ENCODE results near the gene COL13A1. TPM values are rescaled to one million over a fixed set of nuclear protein-coding genes. Genes with fewer than 3 reads are reported as not detected.

The COL13A1 gene
- total RNA-seq, 8 experiments from 2014 or later, result 0.27 to 50.6 (median 7.2) TPM

- peaks cover 17 to 26% of the 10 kb centered on the region in 2 donors for H3K4me1 ChIP-seq (replicated peaks in 1 of 2)
Observed at GRCh38 chr10:69814251-69814650, 12.5 kb downstream of the COL13A1 start.

GRCh38 chr10:69815104-69815503 lies 13.4 kb downstream of the COL13A1 start:
- ATAC-seq (replicated peaks in 6 of 8), result no peak
- 17 to 91% (median 63%) methylated on average over 1 to 4 of the region's 6 CpGs; no CpG with 5 or more reads in 6 of the 10 experiments for WGBS, 10 experiments
- no peak overlapping the region for H3K4me3 ChIP-seq
- in situ Hi-C loops (cut with MboI; ENCODE audit: low pct_unique_long_range_greater_than_20kb in 2 of 9, low sequenced_read_pairs in 9 of 9, unreplicated experiment in 9 of 9), result no loop called here
- H3K4me1 ChIP-seq (replicated peaks in 1 of 2), result peaks cover 17 to 24% of the 10 kb centered on the region in 2 donors
- H3K27ac ChIP-seq, result no peak overlapping the region

More at GRCh38 chr10:69814251-69814650, 12.5 kb downstream of the COL13A1 start:
- in situ Hi-C loops (cut with MboI; ENCODE audit: low pct_unique_long_range_greater_than_20kb in 2 of 9, low sequenced_read_pairs in 9 of 9, unreplicated experiment in 9 of 9), result no loop called here
- WGBS, 10 experiments, result 88 to 100% (median 95%) methylated on average over 1 to 2 of the region's 2 CpGs; no CpG with 5 or more reads in 6 of the 10 experiments
- no peak for ATAC-seq (replicated peaks in 6 of 8)
- Histone ChIP-seq H3K27ac (no peak overlapping the region), H3K4me3 (no peak overlapping the region)

DNA sequence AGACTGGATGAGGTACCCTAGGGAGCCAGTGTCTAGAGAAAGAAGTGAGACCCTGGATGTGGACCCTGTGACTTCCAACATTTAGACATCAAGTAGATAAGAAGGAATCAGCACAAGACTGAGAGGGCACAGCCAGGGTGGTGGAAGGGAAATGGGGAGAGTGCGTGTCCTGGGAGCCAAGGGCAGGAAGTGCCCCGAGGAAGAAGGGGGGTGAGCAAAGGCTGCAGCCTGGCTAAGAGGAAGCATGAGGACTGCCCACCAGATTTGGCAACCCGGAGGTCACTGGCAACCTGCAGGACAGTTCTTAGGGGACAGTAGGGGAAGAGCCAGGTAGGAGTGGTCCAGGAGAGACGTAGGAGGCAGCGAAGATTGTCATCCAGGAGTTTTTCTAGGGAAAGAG lies 14.8 kb downstream of the COL13A1 start:
- whole genome bisulfite sequencing, 10 experiments, result 36 to 100% (median 77%) methylated on average over 1 to 5 of the region's 5 CpGs; no CpG with 5 or more reads in 4 of the 10 experiments
- Histone ChIP-seq H3K4me3 (no peak overlapping the region), H3K4me1 (replicated peaks in 1 of 2) (peaks cover 11 to 12% of the 10 kb centered on the region in 2 donors), H3K27ac (peak overlapping the region in 1 of 2 donors; percentile 44)
- in situ Hi-C loops (cut with MboI; ENCODE audit: low pct_unique_long_range_greater_than_20kb in 2 of 9, low sequenced_read_pairs in 9 of 9, unreplicated experiment in 9 of 9), result no loop called here
- no peak for ATAC-seq (replicated peaks in 6 of 8)

DNA sequence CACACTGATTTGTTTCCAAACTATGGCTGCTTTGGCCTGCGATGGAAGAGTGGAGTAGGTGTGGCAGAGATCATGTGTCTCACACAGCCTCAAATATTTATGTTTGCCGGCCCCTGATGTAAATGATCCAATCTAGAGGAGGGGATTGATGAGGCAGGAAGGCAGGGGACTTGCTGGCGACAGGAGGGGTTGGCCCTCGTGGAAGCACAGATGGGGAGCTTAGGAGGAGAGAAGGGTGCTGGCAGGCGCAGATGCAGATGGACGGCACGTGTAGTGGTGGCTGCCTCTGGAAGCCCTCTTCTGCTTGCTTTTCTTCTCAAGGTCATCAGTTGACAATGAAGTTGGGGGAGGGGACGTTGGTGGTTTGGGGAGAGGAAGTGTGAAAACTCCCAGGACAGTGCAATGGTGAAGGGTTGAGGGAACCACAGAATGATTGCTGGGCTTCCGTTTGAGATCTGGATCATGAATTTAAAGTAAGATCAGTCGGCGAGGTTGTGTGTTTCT lies 15.4 kb downstream of the COL13A1 start:
- Histone ChIP-seq H3K4me1 (replicated peaks in 1 of 2) (peaks cover 11 to 12% of the 10 kb centered on the region in 2 donors), H3K4me3 (no peak overlapping the region), H3K27ac (peak overlapping the region in 1 of 2 donors; percentile 44)
- 10 to 90% (median 49%) methylated on average over 2 to 4 of the region's 11 CpGs; no CpG with 5 or more reads in 3 of the 10 experiments for WGBS, 10 experiments
- ATAC-seq (replicated peaks in 6 of 8), result peak in 4 of 8 experiments; percentile 79 to 90 (median 86)
- in situ Hi-C loops (cut with MboI; ENCODE audit: low pct_unique_long_range_greater_than_20kb in 2 of 9, low sequenced_read_pairs in 9 of 9, unreplicated experiment in 9 of 9), result no loop called here

GRCh38 chr10:69818676-69819239 lies 17.1 kb downstream of the COL13A1 start:
- peaks cover 11 to 17% of the 10 kb centered on the region in 2 donors for H3K4me1 ChIP-seq (replicated peaks in 1 of 2)
- H3K4me3 ChIP-seq, result no peak overlapping the region
- no peak for ATAC-seq (replicated peaks in 6 of 8)
- in situ Hi-C loops (cut with MboI; ENCODE audit: low pct_unique_long_range_greater_than_20kb in 2 of 9, low sequenced_read_pairs in 9 of 9, unreplicated experiment in 9 of 9), result no loop called here
- no peak overlapping the region for H3K27ac ChIP-seq
- WGBS, 10 experiments, result 72 to 100% (median 100%) methylated on average over 1 to 2 of the region's 2 CpGs; no CpG with 5 or more reads in 4 of the 10 experiments

GRCh38 chr10:69819716-69820506 lies 18.2 kb downstream of the COL13A1 start:
- Histone ChIP-seq H3K4me1 (replicated peaks in 1 of 2) (peaks cover 11 to 21% of the 10 kb centered on the region in 2 donors), H3K27ac (no peak overlapping the region), H3K4me3 (no peak overlapping the region)
- ATAC-seq (replicated peaks in 6 of 8), result no peak
- WGBS, 10 experiments, result 50 to 100% (median 86%) methylated on average over 2 to 3 of the region's 5 CpGs; no CpG with 5 or more reads in 1 of the 10 experiments
- in situ Hi-C loops (cut with MboI; ENCODE audit: low pct_unique_long_range_greater_than_20kb in 2 of 9, low sequenced_read_pairs in 9 of 9, unreplicated experiment in 9 of 9), result no loop called here

GRCh38 chr10:69820817-69821216 lies 19.1 kb downstream of the COL13A1 start:
- peaks cover 11 to 25% of the 10 kb centered on the region in 2 donors for H3K4me1 ChIP-seq (replicated peaks in 1 of 2)
- 20 to 100% (median 100%) methylated on average over 1 to 3 of the region's 4 CpGs; no CpG with 5 or more reads in 6 of the 10 experiments for WGBS, 10 experiments
- ATAC-seq (replicated peaks in 6 of 8), result no peak
- in situ Hi-C loops (cut with MboI; ENCODE audit: low pct_unique_long_range_greater_than_20kb in 2 of 9, low sequenced_read_pairs in 9 of 9, unreplicated experiment in 9 of 9), result no loop called here
- no peak overlapping the region for H3K4me3 ChIP-seq
- no peak overlapping the region for H3K27ac ChIP-seq

- H3K4me1 ChIP-seq (replicated peaks in 1 of 2), result peaks cover 14 to 34% of the 10 kb centered on the region in 2 donors
- 73 to 100% (median 87%) methylated on average over 2 to 3 of the region's 6 CpGs; no CpG with 5 or more reads in 5 of the 10 experiments for WGBS, 10 experiments
- no peak overlapping the region for H3K27ac ChIP-seq
- in situ Hi-C loops (cut with MboI; ENCODE audit: low pct_unique_long_range_greater_than_20kb in 2 of 9, low sequenced_read_pairs in 9 of 9, unreplicated experiment in 9 of 9), result no loop called here
- H3K4me3 ChIP-seq, result no peak overlapping the region
- ATAC-seq (replicated peaks in 6 of 8), result peak in 3 of 8 experiments; percentile 44 to 78 (median 71)
Observed at GRCh38 chr10:69825604-69826003, 23.9 kb downstream of the COL13A1 start.

DNA sequence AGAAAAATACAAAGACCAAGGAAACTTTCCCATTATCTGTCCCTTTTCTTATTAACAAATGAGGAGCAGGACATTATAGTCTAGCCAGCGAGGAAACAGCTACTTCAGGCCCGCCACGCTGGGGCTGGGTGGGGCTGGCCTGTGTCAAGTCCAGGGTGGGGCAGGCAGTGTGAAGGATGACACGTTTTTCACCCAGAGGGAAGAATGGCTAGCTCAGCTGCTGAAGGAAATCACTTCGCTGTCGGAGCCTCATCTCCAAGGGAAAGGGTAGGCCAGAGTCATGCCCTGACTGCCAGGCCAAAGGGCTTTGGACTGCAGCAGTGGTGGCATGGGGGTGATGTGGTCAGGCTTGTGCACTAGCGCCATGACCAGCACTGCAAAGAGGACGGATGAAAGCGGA lies 24.4 kb downstream of the COL13A1 start:
- in situ Hi-C loops (cut with MboI; ENCODE audit: low pct_unique_long_range_greater_than_20kb in 2 of 9, low sequenced_read_pairs in 9 of 9, unreplicated experiment in 9 of 9), result no loop called here

DNA sequence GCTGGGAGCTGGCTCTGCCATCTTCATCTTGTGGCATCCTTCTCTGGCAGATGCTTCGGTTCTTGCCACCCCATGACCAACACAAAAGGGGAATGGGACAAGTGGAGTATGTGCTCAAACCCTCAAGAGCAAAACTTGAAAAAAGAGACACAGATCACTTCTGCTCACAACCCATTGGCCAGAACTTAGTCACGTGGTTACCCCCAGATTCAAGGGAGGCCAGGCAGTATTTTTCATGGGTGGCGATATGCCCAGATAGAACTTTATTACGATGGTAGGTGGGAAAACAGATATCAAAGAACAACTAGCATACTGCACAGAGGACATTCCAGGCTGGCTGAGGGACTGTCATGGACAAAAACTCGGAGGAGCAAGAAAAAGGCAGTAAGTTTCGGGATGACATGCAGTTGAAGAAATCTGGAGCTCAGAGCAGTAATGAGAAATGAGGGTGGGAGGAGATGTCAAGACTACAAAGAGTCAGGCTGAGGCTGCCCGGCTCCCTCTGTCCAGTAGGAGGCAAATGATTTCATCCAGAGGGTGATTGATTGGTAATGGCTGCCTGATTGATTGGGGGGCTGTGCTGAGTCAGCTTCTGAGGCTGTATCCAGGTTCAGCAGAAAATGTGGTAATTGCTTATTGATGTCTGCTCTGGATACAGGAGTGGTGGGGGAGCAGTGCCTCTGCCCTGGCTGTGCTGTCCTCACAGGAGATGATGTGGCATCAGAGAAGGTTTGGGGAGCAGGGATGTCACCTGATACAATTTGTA lies 25.3 kb downstream of the COL13A1 start:
- in situ Hi-C loops (cut with MboI; ENCODE audit: low pct_unique_long_range_greater_than_20kb in 2 of 9, low sequenced_read_pairs in 9 of 9, unreplicated experiment in 9 of 9), result no loop called here
- Histone ChIP-seq H3K4me1 (replicated peaks in 1 of 2) (peaks cover 14 to 34% of the 10 kb centered on the region in 2 donors), H3K4me3 (no peak overlapping the region), H3K27ac (peak overlapping the region in 1 of 2 donors; percentile 35)
- peak in 5 of 8 experiments; percentile 56 to 70 (median 68) for ATAC-seq (replicated peaks in 6 of 8)
- WGBS, 10 experiments, result 49 to 100% (median 90%) methylated on average over 1 to 7 of the region's 7 CpGs; no CpG with 5 or more reads in 1 of the 10 experiments

More for the DNA sequence above, 24.4 kb downstream of the COL13A1 start:
- peak in 4 of 8 experiments; percentile 38 to 99 (median 87) for ATAC-seq (replicated peaks in 6 of 8)
- H3K4me3 ChIP-seq, result no peak overlapping the region
- peaks cover 14 to 34% of the 10 kb centered on the region in 2 donors for H3K4me1 ChIP-seq (replicated peaks in 1 of 2)
- no peak overlapping the region for H3K27ac ChIP-seq
- 20 to 96% (median 83%) methylated on average over 1 to 4 of the region's 9 CpGs; no CpG with 5 or more reads in 6 of the 10 experiments for WGBS, 10 experiments

DNA sequence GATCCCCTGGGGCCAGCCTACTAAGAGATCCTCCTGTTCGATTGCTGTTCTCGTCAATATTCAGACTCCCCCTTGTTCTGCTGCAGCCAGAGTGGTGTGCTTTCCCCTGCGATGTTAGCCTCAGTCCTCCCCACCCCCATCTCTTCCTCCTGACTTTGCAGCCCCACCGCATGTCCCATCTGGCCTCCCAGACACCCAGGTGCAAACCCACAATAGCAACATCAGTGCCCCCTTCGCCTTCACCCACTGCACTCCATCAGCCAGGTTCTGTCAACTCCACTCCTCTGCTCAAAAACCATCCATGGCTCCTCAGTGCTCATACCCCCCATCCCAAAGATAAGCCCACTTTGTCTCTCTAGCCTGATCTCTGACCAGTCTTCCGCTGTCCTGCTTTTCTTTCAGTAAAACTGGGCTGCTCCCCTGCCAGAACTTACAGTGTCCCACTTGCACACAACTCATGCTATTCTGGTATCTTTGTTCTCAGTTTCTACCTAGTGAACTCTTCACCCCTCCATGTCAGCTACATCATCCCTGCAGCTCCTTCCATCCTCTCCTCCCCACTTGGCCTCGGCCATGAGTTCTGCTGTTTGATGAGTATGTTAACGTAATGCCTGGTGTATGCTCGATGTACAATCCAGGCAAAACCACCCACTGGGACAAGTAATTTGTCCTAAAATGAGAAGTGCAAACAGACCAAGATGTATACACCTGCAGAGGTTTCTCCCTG lies 26.6 kb downstream of the COL13A1 start:
- H3K4me3 ChIP-seq, result no peak overlapping the region
- in situ Hi-C loops (cut with MboI; ENCODE audit: low pct_unique_long_range_greater_than_20kb in 2 of 9, low sequenced_read_pairs in 9 of 9, unreplicated experiment in 9 of 9), result no loop called here
- WGBS, 10 experiments, result 21 to 86% (median 78%) methylated on average over 1 to 8 of the region's 9 CpGs; no CpG with 5 or more reads in 4 of the 10 experiments
- no peak overlapping the region for H3K27ac ChIP-seq
- peaks cover 14 to 33% of the 10 kb centered on the region in 2 donors for H3K4me1 ChIP-seq (replicated peaks in 1 of 2)
- ATAC-seq (replicated peaks in 6 of 8), result peak in 3 of 8 experiments; percentile 32 to 47 (median 32)

DNA sequence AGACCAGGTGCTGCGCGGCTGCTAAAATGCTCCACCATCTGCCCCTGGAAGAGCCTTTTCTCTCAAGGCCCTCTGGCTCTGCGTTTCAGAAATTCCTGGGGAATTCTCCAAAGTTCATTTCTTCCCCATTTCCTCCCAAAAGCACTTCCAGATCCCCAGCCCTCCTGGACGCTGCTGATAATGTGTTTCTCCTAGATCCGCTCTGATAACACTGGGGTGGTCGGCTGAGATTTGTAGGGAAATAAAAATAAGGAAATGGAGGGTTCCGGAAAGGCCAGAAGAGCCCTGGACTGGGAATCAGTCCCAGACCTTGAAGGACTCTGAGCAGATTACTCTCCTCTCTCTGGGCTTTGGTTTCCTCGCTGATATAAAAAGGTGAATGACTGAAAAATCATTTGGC lies 28.1 kb downstream of the COL13A1 start:
- in situ Hi-C loops (cut with MboI; ENCODE audit: low pct_unique_long_range_greater_than_20kb in 2 of 9, low sequenced_read_pairs in 9 of 9, unreplicated experiment in 9 of 9), result no loop called here
- 60 to 98% (median 78%) methylated on average over 2 to 5 of the region's 8 CpGs for WGBS, 10 experiments
- ATAC-seq (replicated peaks in 6 of 8), result no peak
- H3K4me3 ChIP-seq, result no peak overlapping the region
- H3K27ac ChIP-seq, result no peak overlapping the region
- H3K4me1 ChIP-seq (replicated peaks in 1 of 2), result peaks cover 14 to 25% of the 10 kb centered on the region in 2 donors
